HG02884 (cell line): ENCODE results near the gene TTC39A.

Source experiments
- ATAC-seq: cut with Tn5 transposase; IDR thresholded peaks from one replicate; pipeline ENCODE4 v1.9.1; 2021; ENCODE audit warnings: mild to moderate bottlenecking, moderate library complexity; ENCODE audit not compliant: unreplicated experiment

TTC39A gene

GRCh38 chr1:51330331-51331201 lies at the start of gene TTC39A:
Gene TTC39A (minus strand): TSS chr1:51330562. CDS start chr1:51330477, 85 bp downstream.
- ATAC-seq = no peak

DNA sequence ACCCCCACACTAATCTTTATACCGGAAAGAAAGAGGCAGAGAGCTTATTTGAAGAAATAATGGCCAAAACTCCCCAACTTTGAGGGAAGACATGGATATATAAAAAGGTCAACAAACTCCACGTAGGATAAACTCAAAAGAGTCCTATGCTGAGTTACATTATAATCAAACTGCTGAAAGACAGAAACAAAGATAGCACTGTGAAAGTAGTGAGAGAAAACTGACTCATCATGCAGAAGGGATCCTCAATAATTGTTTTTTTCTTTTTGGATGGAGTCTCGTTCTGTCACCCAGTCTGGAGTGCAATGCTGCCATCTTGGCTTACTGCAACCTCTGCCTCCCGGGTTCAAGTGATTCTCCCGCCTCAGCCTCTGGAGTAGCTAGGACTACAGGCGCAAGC lies 48.5 kb upstream of the TTC39A start:
- ATAC-seq = no peak

DNA sequence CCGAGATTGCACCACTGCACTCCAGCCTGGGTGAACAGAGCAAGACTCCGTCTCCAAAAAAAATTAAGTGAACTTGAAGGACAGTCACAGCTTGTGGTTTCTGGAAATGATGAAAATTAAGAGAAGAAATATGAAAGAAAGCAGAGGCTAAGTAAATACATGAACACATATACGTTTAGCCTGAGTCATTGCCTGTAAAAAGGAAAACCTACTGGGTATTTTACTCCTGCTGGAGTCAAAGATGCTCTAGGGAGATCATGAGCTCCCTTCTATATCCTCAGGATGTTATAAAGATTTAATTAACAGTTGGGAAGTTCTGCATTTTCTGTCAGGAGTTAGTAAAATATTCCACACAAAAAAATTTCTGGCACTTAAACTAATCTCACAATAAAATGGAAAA lies 43.5 kb upstream of the TTC39A start:
- no peak for ATAC-seq

DNA sequence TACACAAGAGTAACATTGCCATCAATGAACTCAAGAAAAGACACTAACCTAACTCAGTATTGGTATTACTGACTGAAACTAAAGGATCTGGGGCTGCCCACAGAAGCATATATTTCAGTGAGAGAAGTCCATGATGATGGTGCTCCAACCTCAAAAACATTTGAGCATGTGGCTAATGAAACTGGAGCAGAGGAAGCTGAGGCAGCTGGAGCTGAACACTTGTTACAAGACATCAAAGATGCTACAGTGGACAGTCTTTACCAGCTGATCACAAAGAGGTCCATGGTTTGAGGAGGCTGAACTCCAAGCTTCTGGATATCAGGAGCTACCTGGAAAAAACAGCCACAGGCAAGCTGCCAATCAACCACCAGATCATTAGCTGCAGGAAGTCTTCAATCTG lies 42.2 kb upstream of the TTC39A start:
- no peak for ATAC-seq

- no peak for ATAC-seq
Measured at GRCh38 chr1:51369171-51369570, 38.8 kb upstream of the TTC39A start.

GRCh38 chr1:51365774-51366173 lies 35.4 kb upstream of the TTC39A start:
- ATAC-seq = no peak

GRCh38 chr1:51359879-51360278 lies 29.5 kb upstream of the TTC39A start:
- ATAC-seq = no peak

GRCh38 chr1:51355382-51355781 lies 25.0 kb upstream of the TTC39A start:
- no peak for ATAC-seq

- no peak for ATAC-seq
Measured at GRCh38 chr1:51354416-51354815, 24.1 kb upstream of the TTC39A start.

GRCh38 chr1:51351907-51352306 lies 21.5 kb upstream of the TTC39A start:
- no peak for ATAC-seq

GRCh38 chr1:51349862-51350261 lies 19.5 kb upstream of the TTC39A start:
- ATAC-seq = no peak

DNA sequence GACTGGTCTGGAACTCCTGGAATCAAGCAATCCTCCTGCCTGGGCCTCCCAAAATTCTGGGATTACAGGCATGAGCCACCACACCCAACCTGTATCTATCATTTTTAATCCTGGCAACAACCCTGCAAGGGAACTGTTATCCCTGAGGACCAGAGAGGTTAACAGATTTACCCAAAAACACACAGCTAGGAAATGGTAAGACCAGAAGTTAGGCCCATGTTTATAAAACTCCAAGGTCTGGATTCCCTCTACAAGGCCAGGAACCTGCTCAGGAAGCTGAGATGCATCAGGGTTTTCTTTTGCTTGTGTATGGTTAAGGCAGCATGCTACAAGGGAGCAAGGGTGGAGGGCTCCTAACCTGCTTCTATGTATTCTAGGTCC lies 17.8 kb upstream of the TTC39A start:
- ATAC-seq = no peak

DNA sequence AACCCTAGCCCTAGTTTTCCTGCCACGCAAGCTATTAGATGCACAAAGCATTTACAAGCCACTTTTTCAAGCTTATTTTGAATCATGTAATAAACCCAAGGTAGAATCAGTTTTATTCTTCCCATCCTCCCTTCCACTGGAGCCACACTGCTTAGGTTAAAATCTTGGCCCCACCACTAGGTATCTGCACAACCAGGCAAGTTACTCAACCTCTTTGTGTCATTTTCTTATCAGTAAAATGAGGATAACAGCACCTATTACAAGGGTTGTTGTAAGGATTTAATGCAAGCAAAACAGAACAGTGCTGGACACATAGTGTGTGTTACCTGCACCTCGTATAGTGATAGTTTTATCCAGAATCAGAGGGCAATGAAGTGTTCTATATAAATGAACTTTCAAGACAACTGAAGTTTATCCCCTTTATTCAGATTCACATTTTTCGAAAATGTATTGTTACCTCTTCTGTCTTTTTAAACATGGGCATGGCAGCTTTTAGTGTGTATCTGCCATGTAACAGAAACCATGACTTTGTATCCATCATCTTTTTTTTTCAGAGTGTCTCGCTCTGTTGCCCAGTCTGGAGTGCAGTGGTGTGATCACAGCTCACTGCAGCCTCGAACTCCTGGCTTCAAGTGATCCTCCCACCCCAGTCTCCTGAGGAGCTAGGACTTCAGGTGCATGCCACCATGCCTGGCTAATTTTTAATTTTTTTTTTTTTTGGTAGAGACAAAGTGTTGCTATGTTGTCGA lies 17.2 kb upstream of the TTC39A start:
- no peak for ATAC-seq

- no peak for ATAC-seq
Measured at GRCh38 chr1:51346086-51346942, 16.0 kb upstream of the TTC39A start.

- no peak for ATAC-seq
Measured at GRCh38 chr1:51345300-51345687, 14.9 kb upstream of the TTC39A start.

GRCh38 chr1:51344602-51345299 lies 14.4 kb upstream of the TTC39A start:
- no peak for ATAC-seq

GRCh38 chr1:51344276-51344601 lies 13.9 kb upstream of the TTC39A start:
- ATAC-seq = no peak

DNA sequence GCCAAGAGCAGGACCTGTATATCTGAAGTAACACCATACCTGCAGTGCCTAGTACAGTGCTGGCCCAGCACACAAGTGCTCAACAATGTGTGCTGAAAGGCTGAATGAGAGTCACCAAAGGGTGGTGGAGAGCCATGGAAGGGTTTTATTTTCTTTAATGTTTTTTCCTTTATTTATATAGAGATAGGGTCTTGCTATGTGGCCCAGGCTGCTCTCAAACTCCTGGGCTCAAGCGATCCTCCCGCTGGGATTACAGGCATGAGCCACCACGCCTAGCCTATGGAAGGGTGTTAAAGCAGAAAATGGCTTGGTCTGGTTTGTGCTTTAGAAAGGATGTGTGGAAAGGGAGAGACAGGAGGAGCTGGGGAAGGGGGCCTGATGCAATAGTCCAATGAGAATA lies 13.3 kb upstream of the TTC39A start:
- ATAC-seq = no peak

DNA sequence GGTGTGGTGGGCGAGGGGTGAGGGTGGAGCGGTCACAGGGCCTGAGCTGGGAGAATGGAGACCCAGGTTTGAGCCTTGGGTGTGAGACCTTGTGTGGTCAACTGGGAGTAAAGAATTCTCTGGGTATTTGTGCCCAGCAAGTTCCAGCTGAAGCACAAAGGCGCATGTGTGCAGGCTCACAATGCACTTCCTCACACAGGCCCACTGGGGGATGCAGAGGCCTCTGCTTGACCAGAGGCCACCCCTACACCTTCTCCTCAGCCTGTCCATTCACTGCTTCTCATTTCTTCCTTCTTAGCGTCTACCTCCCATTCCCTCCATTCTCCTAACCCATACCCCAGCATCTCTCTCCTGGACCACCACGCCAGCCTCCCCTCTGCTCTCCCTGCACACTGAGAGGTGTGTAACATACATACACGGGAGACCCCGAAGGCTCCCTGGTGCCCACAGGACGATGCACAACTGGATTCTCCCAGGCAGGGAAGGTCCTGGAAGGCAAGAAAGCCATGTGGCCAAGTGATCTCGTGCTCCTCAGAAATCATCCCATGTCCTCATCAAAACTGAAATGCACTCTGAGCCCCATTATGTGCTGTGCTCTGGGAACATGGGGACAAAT lies 12.3 kb upstream of the TTC39A start:
- no peak for ATAC-seq

- ATAC-seq = peak; percentile 65
Measured at GRCh38 chr1:51341876-51342496, 11.6 kb upstream of the TTC39A start.
